ENCODE measurements around the gene FAM81B. TPM values are rescaled to one million over a fixed set of nuclear protein-coding genes. Genes with fewer than 3 reads are reported as not detected.

The FAM81B gene
- total RNA-seq, 1 experiment from 2014 or later: not detected

- Mint-ChIP-seq H3K36me3 (no peaks in the 10 kb centered on the region), H3K9me3 (no peaks in the 10 kb centered on the region; the same call in 1 of the 2 replicates), H3K27me3 (ENCODE audit: low read depth) (peaks cover 20% of the 10 kb centered on the region), H3K4me3 (no peak overlapping the region), H3K4me1 (peaks cover 36% of the 10 kb centered on the region), H3K27ac (no peak overlapping the region)
- CTCF ChIA-PET: no interaction called here
- POLR2A ChIA-PET: no interaction called here
- ATAC-seq (no peak), DNase-seq (ENCODE audit: low spot score) (no peak)
- TF ChIP-seq ZNF416 (CRISPR knock-in tag; IDR thresholded peaks at IDR 0.05) (no peak), JUN (CRISPR knock-in tag; IDR thresholded peaks at IDR 0.05) (no peak), CDX4 (CRISPR knock-in tag; IDR thresholded peaks at IDR 0.05; ENCODE audit: borderline replicate concordance) (no peak), ZNF317 (CRISPR knock-in tag; IDR thresholded peaks at IDR 0.05; ENCODE audit: borderline replicate concordance, low read depth) (no peak), SOX15 (CRISPR knock-in tag; IDR thresholded peaks at IDR 0.05) (no peak), SMAD3 (CRISPR knock-in tag; IDR thresholded peaks at IDR 0.05; ENCODE audit: borderline replicate concordance) (no peak), GABPB1 (CRISPR knock-in tag; IDR thresholded peaks at IDR 0.05) (no peak), ZNF138 (CRISPR knock-in tag; conservative IDR thresholded peaks at IDR 0.05) (no peak), NR2C2 (CRISPR knock-in tag; IDR thresholded peaks at IDR 0.05) (no peak), CREB1 (CRISPR knock-in tag; IDR thresholded peaks at IDR 0.05) (no peak), ZNF396 (CRISPR knock-in tag; IDR thresholded peaks at IDR 0.05; ENCODE audit: borderline replicate concordance) (no peak), SMAD4 (CRISPR knock-in tag; IDR thresholded peaks at IDR 0.05) (no peak), TP53 (CRISPR knock-in tag; IDR thresholded peaks at IDR 0.05) (no peak), ZNF425 (CRISPR knock-in tag; conservative IDR thresholded peaks at IDR 0.05) (no peak), ESRRA (CRISPR knock-in tag; IDR thresholded peaks at IDR 0.05; ENCODE audit: borderline replicate concordance) (no peak), E2F5 (CRISPR knock-in tag; IDR thresholded peaks at IDR 0.05) (no peak), USF2 (CRISPR knock-in tag; IDR thresholded peaks at IDR 0.05) (no peak), HMGA2 (CRISPR knock-in tag; IDR thresholded peaks at IDR 0.05) (no peak), PRRX2 (CRISPR knock-in tag; IDR thresholded peaks at IDR 0.05) (no peak), OVOL2 (CRISPR knock-in tag; IDR thresholded peaks at IDR 0.05; ENCODE audit: borderline replicate concordance) (no peak)
Measured at GRCh38 chr5:95447961-95448360, 56.8 kb downstream of the FAM81B start.

GRCh38 chr5:95448789-95449188, 57.6 kb downstream of the FAM81B start:
- Mint-ChIP-seq H3K9me3 (no peaks in the 10 kb centered on the region; the same call in 1 of the 2 replicates), H3K36me3 (no peaks in the 10 kb centered on the region), H3K27me3 (ENCODE audit: low read depth) (peaks cover 20% of the 10 kb centered on the region), H3K4me3 (no peak overlapping the region), H3K4me1 (peaks cover 33% of the 10 kb centered on the region), H3K27ac (no peak overlapping the region)
- ChIA-PET CTCF (no interaction called here), POLR2A (no interaction called here)
- DNase-seq (ENCODE audit: low spot score): no peak
- TF ChIP-seq SP1 (CRISPR knock-in tag; conservative IDR thresholded peaks at IDR 0.05) (no peak), AR (CRISPR knock-in tag; IDR thresholded peaks at IDR 0.05) (no peak), PREB (CRISPR knock-in tag; IDR thresholded peaks at IDR 0.05; ENCODE audit: borderline replicate concordance) (no peak), GRHL2 (CRISPR knock-in tag; IDR thresholded peaks at IDR 0.05; ENCODE audit: insufficient replicate concordance, severe bottlenecking) (no peak), SMAD3 (CRISPR knock-in tag; IDR thresholded peaks at IDR 0.05; ENCODE audit: borderline replicate concordance) (no peak), IRF2 (CRISPR knock-in tag; IDR thresholded peaks at IDR 0.05; ENCODE audit: borderline replicate concordance, low read depth) (no peak), SOX15 (CRISPR knock-in tag; IDR thresholded peaks at IDR 0.05) (no peak), ZNF423 (CRISPR knock-in tag; IDR thresholded peaks at IDR 0.05) (no peak), IRF1 (CRISPR knock-in tag; IDR thresholded peaks at IDR 0.05) (no peak)
- ATAC-seq: no peak
